ENCODE measurements around the gene IRF7. TPM values are rescaled to one million over a fixed set of nuclear protein-coding genes. Genes with fewer than 3 reads are reported as not detected.

Gene IRF7
- total RNA-seq, 1 donor from 2014 or later = 12.6 TPM

DNA sequence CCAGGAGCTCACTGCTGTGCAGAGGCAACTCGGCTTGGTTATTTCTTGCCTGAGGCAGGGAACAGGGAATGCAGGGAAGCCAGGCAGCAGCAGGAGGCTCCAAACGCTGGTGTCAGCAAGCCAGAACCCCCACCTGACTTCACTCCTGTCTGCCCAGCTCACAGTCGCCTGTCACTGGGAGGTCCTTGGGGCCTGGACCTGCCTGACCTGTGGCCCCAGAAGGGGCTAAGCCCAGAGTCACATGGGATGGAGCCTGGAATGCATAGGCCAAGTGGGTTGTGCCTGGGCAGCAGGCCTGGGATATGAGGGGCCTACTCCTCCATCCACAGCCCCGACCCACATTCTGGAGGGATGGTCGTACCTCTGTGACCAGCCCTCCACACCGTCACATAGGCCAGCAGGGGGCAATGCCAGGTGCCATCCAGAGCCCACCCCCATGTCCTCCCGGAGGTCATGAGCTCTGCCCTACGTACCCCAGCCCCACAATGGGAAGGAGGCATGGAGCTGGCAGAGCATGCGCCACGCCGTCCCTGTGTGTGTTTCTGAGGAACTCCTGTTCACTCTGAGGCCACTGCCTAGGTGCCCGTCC is 49.7 kb downstream of the IRF7 start:
- peaks cover 3% of the 10 kb centered on the region for H3K36me3 Mint-ChIP-seq (ENCODE audit: insufficient read depth)
- peaks cover 4% of the 10 kb centered on the region for H3K4me1 Mint-ChIP-seq (ENCODE audit: low read depth)
- H3K4me3 Mint-ChIP-seq (ENCODE audit: low read depth) = no peak overlapping the region
- H3K27ac Mint-ChIP-seq = no peak overlapping the region
- no peak for DNase-seq (ENCODE audit: low spot score, unreplicated experiment)
- no peaks in the 10 kb centered on the region for H3K27me3 Mint-ChIP-seq
- TF ChIP-seq, protein P1, sequence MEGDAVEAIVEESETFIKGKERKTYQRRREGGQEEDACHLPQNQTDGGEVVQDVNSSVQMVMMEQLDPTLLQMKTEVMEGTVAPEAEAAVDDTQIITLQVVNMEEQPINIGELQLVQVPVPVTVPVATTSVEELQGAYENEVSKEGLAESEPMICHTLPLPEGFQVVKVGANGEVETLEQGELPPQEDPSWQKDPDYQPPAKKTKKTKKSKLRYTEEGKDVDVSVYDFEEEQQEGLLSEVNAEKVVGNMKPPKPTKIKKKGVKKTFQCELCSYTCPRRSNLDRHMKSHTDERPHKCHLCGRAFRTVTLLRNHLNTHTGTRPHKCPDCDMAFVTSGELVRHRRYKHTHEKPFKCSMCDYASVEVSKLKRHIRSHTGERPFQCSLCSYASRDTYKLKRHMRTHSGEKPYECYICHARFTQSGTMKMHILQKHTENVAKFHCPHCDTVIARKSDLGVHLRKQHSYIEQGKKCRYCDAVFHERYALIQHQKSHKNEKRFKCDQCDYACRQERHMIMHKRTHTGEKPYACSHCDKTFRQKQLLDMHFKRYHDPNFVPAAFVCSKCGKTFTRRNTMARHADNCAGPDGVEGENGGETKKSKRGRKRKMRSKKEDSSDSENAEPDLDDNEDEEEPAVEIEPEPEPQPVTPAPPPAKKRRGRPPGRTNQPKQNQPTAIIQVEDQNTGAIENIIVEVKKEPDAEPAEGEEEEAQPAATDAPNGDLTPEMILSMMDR (IDR thresholded peaks at IDR 0.05; ENCODE audit: unreplicated experiment) = no peak
- no peaks in the 10 kb centered on the region for H3K9me3 Mint-ChIP-seq (ENCODE audit: low read depth)

DNA sequence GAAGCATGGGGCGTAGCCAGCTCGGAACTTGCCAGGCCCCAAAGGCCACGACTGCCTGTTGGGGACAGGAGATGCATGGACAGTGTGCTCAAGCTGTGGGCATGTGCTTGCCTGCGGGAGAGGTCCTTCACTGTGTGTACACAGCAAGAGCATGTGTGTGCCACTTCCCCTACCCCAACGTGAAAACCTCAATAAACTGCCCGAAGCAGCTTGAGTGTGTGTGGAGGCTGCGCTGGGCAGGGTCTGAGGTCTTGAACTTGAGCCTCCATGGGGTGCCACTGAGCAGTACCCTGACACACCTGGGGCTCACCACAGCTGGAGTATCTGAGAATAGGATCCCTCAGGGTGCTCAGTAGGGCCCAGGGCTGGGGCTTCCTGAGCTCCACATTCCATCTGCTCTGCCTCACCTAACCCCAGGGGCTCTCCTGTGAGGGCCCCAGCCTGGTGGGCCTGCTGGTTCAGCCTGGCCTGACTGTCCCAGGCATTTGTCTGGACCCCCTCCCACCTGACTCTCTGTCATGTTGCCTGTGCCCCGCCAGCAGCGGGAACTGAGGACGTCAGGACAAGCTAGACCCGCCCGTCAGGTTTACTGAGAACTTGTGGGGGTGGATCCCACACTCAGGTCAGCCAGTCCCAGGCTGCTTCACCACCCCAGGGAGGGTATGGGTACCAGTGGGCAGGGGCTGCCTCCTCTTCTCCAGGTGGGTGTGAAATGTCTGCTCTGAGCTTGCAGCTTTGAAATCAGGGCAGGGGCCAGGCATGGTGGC is 51.8 kb downstream of the IRF7 start:
- Mint-ChIP-seq H3K4me1 (ENCODE audit: low read depth) (peaks cover 10% of the 10 kb centered on the region), H3K9me3 (ENCODE audit: low read depth) (no peaks in the 10 kb centered on the region), H3K27ac (no peak overlapping the region), H3K27me3 (no peaks in the 10 kb centered on the region), H3K36me3 (ENCODE audit: insufficient read depth) (peaks cover 3% of the 10 kb centered on the region), H3K4me3 (ENCODE audit: low read depth) (no peak overlapping the region)
- TF ChIP-seq, protein P1 (IDR thresholded peaks at IDR 0.05; ENCODE audit: unreplicated experiment) = no peak
- DNase-seq (ENCODE audit: low spot score, unreplicated experiment) = no peak

DNA sequence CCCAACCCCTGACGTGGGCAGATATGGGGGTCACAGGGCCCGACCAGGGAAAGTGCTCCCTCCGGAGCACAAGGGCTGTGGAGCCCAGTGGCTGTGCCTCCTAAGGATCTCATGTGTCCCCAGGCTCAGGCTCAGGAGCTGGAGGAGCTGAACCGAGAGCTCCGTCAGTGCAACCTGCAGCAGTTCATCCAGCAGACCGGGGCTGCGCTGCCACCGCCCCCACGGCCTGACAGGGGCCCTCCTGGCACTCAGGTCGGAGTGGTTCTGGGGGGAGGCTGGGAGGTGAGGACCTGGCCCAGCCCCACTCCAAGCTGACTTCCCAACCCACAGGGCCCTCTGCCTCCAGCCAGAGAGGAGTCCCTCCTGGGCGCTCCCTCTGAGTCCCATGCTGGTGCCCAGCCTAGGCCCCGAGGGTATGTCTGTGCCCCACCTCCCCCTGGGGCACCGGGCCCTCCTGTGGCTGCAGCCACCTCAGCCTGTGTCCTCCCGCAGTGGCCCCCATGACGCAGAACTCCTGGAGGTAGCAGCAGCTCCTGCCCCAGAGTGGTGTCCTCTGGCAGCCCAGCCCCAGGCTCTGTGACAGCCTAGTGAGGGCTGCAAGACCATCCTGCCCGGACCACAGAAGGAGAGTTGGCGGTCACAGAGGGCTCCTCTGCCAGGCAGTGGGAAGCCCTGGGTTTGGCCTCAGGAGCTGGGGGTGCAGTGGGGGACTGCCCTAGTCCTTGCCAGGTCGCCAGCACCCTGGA is 52.5 kb downstream of the IRF7 start:
- H3K27me3 Mint-ChIP-seq = no peaks in the 10 kb centered on the region

More for the DNA sequence above, 52.5 kb downstream of the IRF7 start:
- Mint-ChIP-seq H3K4me1 (ENCODE audit: low read depth) (peaks cover 10% of the 10 kb centered on the region), H3K36me3 (ENCODE audit: insufficient read depth) (peaks cover 3% of the 10 kb centered on the region), H3K9me3 (ENCODE audit: low read depth) (no peaks in the 10 kb centered on the region), H3K4me3 (ENCODE audit: low read depth) (no peak overlapping the region), H3K27ac (no peak overlapping the region)
- DNase-seq (ENCODE audit: low spot score, unreplicated experiment) = no peak
- TF ChIP-seq, protein P1 (IDR thresholded peaks at IDR 0.05; ENCODE audit: unreplicated experiment) = no peak

Small RNAs within 50 kb of the gene (microRNA-seq; reads per million reads assigned to microRNA genes)
- 437 reads per million, percentile 72 among the genes with 10 or more reads in this experiment for gene MIR210 (ENCODE audit: borderline number of aligned reads, unreplicated experiment)

Other genes starting within 250 kb of the IRF7 start
- 277 and 294 TPM in 2 replicates for gene B4GALNT4, start 246.5 kb downstream of the IRF7 start, total RNA-seq
- gene PKP3, start 221.7 kb downstream of the IRF7 start, total RNA-seq = 55.9 and 56.9 TPM in 2 replicates
- 111 and 117 TPM in 2 replicates for gene SIGIRR, start 201.0 kb downstream of the IRF7 start, total RNA-seq
- 31.0 and 34.6 TPM in 2 replicates for gene ANO9, start 173.9 kb downstream of the IRF7 start, total RNA-seq
- 48.2 and 50.4 TPM in 2 replicates for gene PTDSS2, start 165.7 kb downstream of the IRF7 start, total RNA-seq
- gene RNH1, start 108.7 kb downstream of the IRF7 start, total RNA-seq = 49.4 and 52.6 TPM in 2 replicates
- gene HRAS, start 80.4 kb downstream of the IRF7 start, total RNA-seq = 53.4 and 61.6 TPM in 2 replicates
- gene LRRC56, start 78.4 kb downstream of the IRF7 start, total RNA-seq = 5.1 and 5.4 TPM in 2 replicates
- gene LMNTD2, start 55.2 kb downstream of the IRF7 start, total RNA-seq = 15.6 and 19.3 TPM in 2 replicates
- 38.2 and 40.8 TPM in 2 replicates for gene RASSF7, start 55.0 kb downstream of the IRF7 start, total RNA-seq
- 44.4 and 44.9 TPM in 2 replicates for gene PHRF1, start 39.5 kb downstream of the IRF7 start, total RNA-seq
- gene CDHR5, start 9.0 kb upstream of the IRF7 start, total RNA-seq = 0.24 and 0.98 TPM in 2 replicates
- 2.9 and 3.8 TPM in 2 replicates for gene SCT, start 11.2 kb upstream of the IRF7 start, total RNA-seq
- gene DRD4, start 21.3 kb upstream of the IRF7 start, total RNA-seq = 1.1 and 2.7 TPM in 2 replicates
- gene DEAF1, start 79.3 kb upstream of the IRF7 start, total RNA-seq = 49.2 and 57.0 TPM in 2 replicates
- 29.4 and 32.6 TPM in 2 replicates for gene TMEM80, start 79.9 kb upstream of the IRF7 start, total RNA-seq
- 100.0 and 111 TPM in 2 replicates for gene EPS8L2, start 90.3 kb upstream of the IRF7 start, total RNA-seq
- 112 and 120 TPM in 2 replicates for gene TALDO1, start 131.5 kb upstream of the IRF7 start, total RNA-seq
- 74.1 and 75.4 TPM in 2 replicates for gene GATD1, start 161.5 kb upstream of the IRF7 start, total RNA-seq
- gene CEND1, start 174.1 kb upstream of the IRF7 start, total RNA-seq = not detected in 2 replicates
- 40.5 and 48.9 TPM in 2 replicates for gene SLC25A22, start 182.3 kb upstream of the IRF7 start, total RNA-seq
- gene PIDD1, start 189.3 kb upstream of the IRF7 start, total RNA-seq = 33.3 and 35.0 TPM in 2 replicates
- gene RPLP2, start 194.0 kb upstream of the IRF7 start, total RNA-seq = 1,463 and 1,530 TPM in 2 replicates
- 47.3 and 51.1 TPM in 2 replicates for gene PNPLA2, start 203.0 kb upstream of the IRF7 start, total RNA-seq
- gene CRACR2B, start 212.0 kb upstream of the IRF7 start, total RNA-seq = 50.9 and 52.9 TPM in 2 replicates
- 154 and 160 TPM in 2 replicates for gene CD151, start 217.0 kb upstream of the IRF7 start, total RNA-seq
- gene POLR2L, start 226.6 kb upstream of the IRF7 start, total RNA-seq = 89.6 and 97.9 TPM in 2 replicates
- 24.9 and 27.7 TPM in 2 replicates for gene TSPAN4, start 226.9 kb upstream of the IRF7 start, total RNA-seq

All from progenitor cell of endocrine pancreas (in vitro differentiated cells).